GM10847 (cell line): ENCODE results near the gene DDI2.
A peak's percentile ranks its signal among the peaks of the same experiment; 100 is the strongest.

Experiments
- POLR2A ChIP-seq: IDR thresholded peaks from 2 replicates; pipeline ENCODE4 v1.6.1; 2011; ENCODE audit not compliant: insufficient read length; ENCODE audit errors: extremely low read depth

The DDI2 gene

GRCh38 chr1:15617173-15618076 lies at the start of gene DDI2:
DDI2 (plus strand) TSS chr1:15617458; CDS start chr1:15617671, 213 bp downstream.
- peak; percentile 82 for TF ChIP-seq POLR2A

- TF ChIP-seq POLR2A, result no peak
These were observed 48.7 kb upstream of the DDI2 start for GRCh38 chr1:15568387-15569073.

- no peak for TF ChIP-seq POLR2A
These were observed 46.4 kb upstream of the DDI2 start for GRCh38 chr1:15570861-15571260.

- TF ChIP-seq POLR2A, result no peak
These were observed 46.0 kb upstream of the DDI2 start for GRCh38 chr1:15571266-15571665.

- TF ChIP-seq POLR2A, result no peak
These were observed 43.8 kb upstream of the DDI2 start for GRCh38 chr1:15573477-15573876.

- no peak for TF ChIP-seq POLR2A
These were observed 42.5 kb upstream of the DDI2 start for GRCh38 chr1:15574741-15575140.

- TF ChIP-seq POLR2A, result no peak
These were observed 41.6 kb upstream of the DDI2 start for GRCh38 chr1:15575549-15576150.

GRCh38 chr1:15577691-15578090 lies 39.6 kb upstream of the DDI2 start:
- TF ChIP-seq POLR2A, result no peak

GRCh38 chr1:15578921-15579682 lies 38.2 kb upstream of the DDI2 start:
- TF ChIP-seq POLR2A, result no peak

GRCh38 chr1:15579683-15580047 lies 37.6 kb upstream of the DDI2 start:
- TF ChIP-seq POLR2A, result no peak

- no peak for TF ChIP-seq POLR2A
These were observed 34.1 kb upstream of the DDI2 start for GRCh38 chr1:15583016-15583706.

GRCh38 chr1:15584489-15585363 lies 32.5 kb upstream of the DDI2 start, which contains the start of gene AGMAT:
AGMAT (minus strand) TSS chr1:15585051; CDS start chr1:15584967, 84 bp downstream.
- TF ChIP-seq POLR2A, result no peak

- no peak for TF ChIP-seq POLR2A
These were observed 25.0 kb upstream of the DDI2 start for GRCh38 chr1:15592285-15592684.
